Forelimb muscle (tissue), 1 donor: Measurements from ENCODE around the gene USP49. TPM values are rescaled to one million over a fixed set of nuclear protein-coding genes. Genes with fewer than 3 reads are reported as not detected.

Experiments
- DNase-seq: peaks from one replicate; pipeline ENCODE4 v3.0.0-alpha.2; 2013; ENCODE audit warnings: low read depth
- polyA plus RNA-seq: library from polyadenylated mRNA; unstranded; fragments of 120-200 nt; gene quantifications from one replicate; pipeline ENCODE4 v1.2.1, GENCODE V29; 2013; ENCODE audit not compliant: insufficient read length

The USP49 gene
- polyA plus RNA-seq, 1 donor = 5.6 TPM

GRCh38 chr6:41874741-41875140 is 20.4 kb downstream of the USP49 start:
- no peak for DNase-seq

- DNase-seq = no peak
Observed at GRCh38 chr6:41872147-41872546, 23.0 kb downstream of the USP49 start.

GRCh38 chr6:41871691-41872090 is 23.5 kb downstream of the USP49 start:
- no peak for DNase-seq

- DNase-seq = no peak
Observed at GRCh38 chr6:41859356-41859755, 35.8 kb downstream of the USP49 start.

GRCh38 chr6:41858703-41859102 is 36.5 kb downstream of the USP49 start:
- DNase-seq = no peak

GRCh38 chr6:41850861-41851260 is 44.3 kb downstream of the USP49 start:
- no peak for DNase-seq

- DNase-seq = peak; percentile 36
Observed at GRCh38 chr6:41846666-41847237, 48.4 kb downstream of the USP49 start.

- DNase-seq = no peak
Observed at GRCh38 chr6:41843178-41843577, 52.0 kb downstream of the USP49 start.

GRCh38 chr6:41840326-41840725 is 54.8 kb downstream of the USP49 start:
- DNase-seq = no peak

GRCh38 chr6:41836660-41837052 is 58.5 kb downstream of the USP49 start:
- DNase-seq = no peak

GRCh38 chr6:41836022-41836659 is 59.0 kb downstream of the USP49 start:
- no peak for DNase-seq

GRCh38 chr6:41832263-41832662 is 62.9 kb downstream of the USP49 start:
- DNase-seq = no peak

GRCh38 chr6:41826343-41827022 is 68.7 kb downstream of the USP49 start:
- no peak for DNase-seq

GRCh38 chr6:41824571-41825569 is 70.3 kb downstream of the USP49 start:
- DNase-seq = no peak

GRCh38 chr6:41823178-41823577 is 72.0 kb downstream of the USP49 start:
- no peak for DNase-seq

- DNase-seq = no peak
Observed at GRCh38 chr6:41822021-41822420, 73.2 kb downstream of the USP49 start.

- no peak for DNase-seq
Observed at GRCh38 chr6:41821266-41821665, 73.9 kb downstream of the USP49 start.

- no peak for DNase-seq
Observed at GRCh38 chr6:41818271-41819054, 76.7 kb downstream of the USP49 start.

- no peak for DNase-seq
Observed at GRCh38 chr6:41815587-41815986, 79.6 kb downstream of the USP49 start.

GRCh38 chr6:41814629-41815028 is 80.5 kb downstream of the USP49 start:
- DNase-seq = no peak

GRCh38 chr6:41813956-41814355 is 81.2 kb downstream of the USP49 start:
- DNase-seq = no peak
